HCT116 (cell line): ENCODE results near the gene ADGRB3. TPM values are rescaled to one million over a fixed set of nuclear protein-coding genes. Genes with fewer than 3 reads are reported as not detected.

Experiments
- ATAC-seq: fragments of 200-7000 bp; cut with Tn5 transposase; 2 replicates; pipeline ENCODE4 v1.9.1; 2020; ENCODE audit warnings: mild to moderate bottlenecking, moderate library complexity
- BruUV-seq: library from RNA; stranded (reverse); fragments of 400-500 nt; replicated peaks from 2 replicates; lab custom pipeline; 2021; lab: Mats Ljungman, UMichigan
- CTCF ChIA-PET: fragments of 300-600 bp; sonication (Branson Sonifier 250); formaldehyde crosslinking; loops from one replicate; lab custom pipeline; 2021; ENCODE audit warnings: antibody characterized with exemption; lab: Charles Lee
- POLR2A ChIA-PET: fragments of 300-600, 350-600 bp; sonication (Branson Sonifier 250); formaldehyde crosslinking; loops from one replicate; lab custom pipeline; 2021; ENCODE audit warnings: antibody characterized with exemption; lab: Charles Lee
- RAD21 ChIA-PET, 2 experiments: fragments of 300-600 bp; sonication (Branson Sonifier 250); formaldehyde crosslinking; loops; one replicate each; lab custom pipeline; 2023; ENCODE audit warnings: low total read pairs in 2 of 2; ENCODE audit not compliant: uncharacterized antibody in 2 of 2, unreplicated experiment in 2 of 2, low non-redundant PET in 1 of 2; lab: Charles Lee
- DNase-seq: peaks from one replicate; pipeline ENCODE4 v3.0.0-alpha.2; 2010; ENCODE audit warnings: low read depth, low spot score
- H2AFZ ChIP-seq: fragments of 200-600 bp; shearing (Covaris generic), sonication (generic); 2 replicates; pipeline ENCODE4 v1.6.1; 2017; ENCODE audit warnings: low read depth, mixed run types, mixed read lengths, antibody characterized with exemption, low read length; ENCODE audit not compliant: poor library complexity, severe bottlenecking
- H3K27ac ChIP-seq: 2 replicates; pipeline ENCODE4 v1.5.1; 2012; ENCODE audit warnings: low read depth, low read length
- H3K27me3 ChIP-seq: fragments of 200-600 bp; sonication (generic); 2 replicates; pipeline ENCODE4 v1.6.1; 2016; ENCODE audit warnings: mixed run types, low read length, mixed read lengths; ENCODE audit not compliant: insufficient read depth
- H3K36me3 ChIP-seq, 2 experiments: fragments of 200-500 bp in 1 of 2; fragments of 200-600 bp in 1 of 2; sonication (Bioruptor generic) in 1 of 2; sonication (generic) in 1 of 2; 2 replicates each; pipeline versions ENCODE4 v1.5.1 to v1.6.1; 2014 to 2016; ENCODE audit warnings: low read length in 2 of 2, inconsistent platforms in 1 of 2, mixed read lengths in 1 of 2, mixed run types in 1 of 2; ENCODE audit not compliant: insufficient read depth in 2 of 2, control insufficient read depth in 1 of 2
- H3K4me1 ChIP-seq, 2 experiments: fragments of 200-600 bp in 1 of 2; sonication (generic) in 1 of 2; 2 replicates each; pipeline versions ENCODE4 v1.5.1 to v1.6.1; 2012 to 2017; ENCODE audit warnings: low read length in 2 of 2, inconsistent platforms in 1 of 2, mild to moderate bottlenecking in 1 of 2, mixed read lengths in 1 of 2, mixed run types in 1 of 2, moderate library complexity in 1 of 2; ENCODE audit not compliant: insufficient read depth in 2 of 2, control insufficient read depth in 1 of 2
- H3K4me2 ChIP-seq: fragments of 200-600 bp; sonication (generic); 2 replicates; pipeline ENCODE4 v1.6.1; 2017; ENCODE audit warnings: mixed run types, low read length, mixed read lengths
- H3K4me3 ChIP-seq, 2 experiments: fragments of 200-600 bp in 1 of 2; sonication (generic) in 1 of 2; replicated peaks in 1 of 2; 2 replicates each; pipeline ENCODE4 v1.5.1; 2011 to 2016; ENCODE audit warnings: low read length in 2 of 2, control low read depth in 1 of 2, low read depth in 1 of 2, mild to moderate bottlenecking in 1 of 2, mixed read lengths in 1 of 2, mixed run types in 1 of 2
- H3K79me2 ChIP-seq: fragments of 200-600 bp; sonication (generic); 2 replicates; pipeline ENCODE4 v1.6.1; 2017; ENCODE audit warnings: mild to moderate bottlenecking, mixed run types, low read length, moderate library complexity, mixed read lengths; ENCODE audit not compliant: insufficient read depth
- H3K9ac ChIP-seq: fragments of 200-600 bp; sonication (generic); 2 replicates; pipeline ENCODE4 v1.6.1; 2016; ENCODE audit warnings: low read length, mixed read lengths
- H3K9me2 ChIP-seq: fragments of 200-600 bp; sonication (generic), shearing (Covaris generic); 2 replicates; pipeline ENCODE4 v1.6.1; 2017; ENCODE audit warnings: mixed run types, mild to moderate bottlenecking, moderate library complexity; ENCODE audit not compliant: insufficient read depth
- H3K9me3 ChIP-seq, 2 experiments: fragments of 200-500 bp in 1 of 2; fragments of 200-600 bp in 1 of 2; sonication (Bioruptor generic) in 1 of 2; sonication (generic) in 1 of 2; 2 replicates each; pipeline ENCODE4 v1.6.1; 2014 to 2017; ENCODE audit warnings: low read length in 2 of 2, mixed read lengths in 2 of 2, inconsistent platforms in 1 of 2, low read depth in 1 of 2, mild to moderate bottlenecking in 1 of 2, mixed run types in 1 of 2, moderate library complexity in 1 of 2; ENCODE audit not compliant: control insufficient read depth in 1 of 2, insufficient read depth in 1 of 2
- H4K20me1 ChIP-seq: fragments of 200-600 bp; sonication (generic), shearing (Covaris generic); 2 replicates; pipeline ENCODE4 v1.6.1; 2017; ENCODE audit warnings: mixed run types, mild to moderate bottlenecking, moderate library complexity; ENCODE audit not compliant: insufficient read depth
- CBX3 ChIP-seq: IDR thresholded peaks from 2 replicates; pipeline ENCODE4 v1.6.1; 2012; ENCODE audit warnings: low read depth
- CEBPB ChIP-seq: IDR thresholded peaks from 2 replicates; pipeline ENCODE4 v1.6.1; 2012; ENCODE audit warnings: low read depth
- CTCF ChIP-seq, 3 experiments: fragments of 200-600 bp in 1 of 3; sonication (generic) in 1 of 3; IDR thresholded peaks in 2 of 3; conservative IDR thresholded peaks in 1 of 3; 2 replicates each; pipeline ENCODE4 v1.5.1; 2012 to 2017; ENCODE audit warnings: low read depth in 2 of 3, low read length in 2 of 3, antibody characterized with exemption in 1 of 3, borderline replicate concordance in 1 of 3, control low read depth in 1 of 3, mild to moderate bottlenecking in 1 of 3, mixed read lengths in 1 of 3, mixed run types in 1 of 3, moderate library complexity in 1 of 3; ENCODE audit not compliant: insufficient read depth in 1 of 3
- EGR1 ChIP-seq: IDR thresholded peaks from 2 replicates; pipeline ENCODE4 v1.6.1; 2012; ENCODE audit warnings: low read depth
- ELF1 ChIP-seq: IDR thresholded peaks from 2 replicates; pipeline ENCODE4 v1.6.1; 2012; ENCODE audit warnings: low read depth, borderline replicate concordance
- EZH2phosphoT487 ChIP-seq: fragments of 200-600 bp; IDR thresholded peaks from 2 replicates; pipeline ENCODE4 v1.6.1; 2018; ENCODE audit warnings: antibody characterized with exemption, borderline replicate concordance
- MAX ChIP-seq: IDR thresholded peaks from 2 replicates; pipeline ENCODE4 v1.6.1; 2012
- POLR2A ChIP-seq: IDR thresholded peaks from 2 replicates; pipeline ENCODE4 v1.7.0; 2011; ENCODE audit warnings: borderline replicate concordance; ENCODE audit not compliant: insufficient read depth, insufficient read length; ENCODE audit errors: extremely low read depth
- POLR2AphosphoS5 ChIP-seq: IDR thresholded peaks from 2 replicates; pipeline ENCODE4 v1.6.1; 2011; ENCODE audit warnings: mild to moderate bottlenecking, low read depth, low read length, moderate library complexity
- REST ChIP-seq: IDR thresholded peaks from 2 replicates; pipeline ENCODE4 v1.6.1; 2012; ENCODE audit warnings: low read depth
- SIN3A ChIP-seq: IDR thresholded peaks from 2 replicates; pipeline ENCODE4 v1.6.1; 2012; ENCODE audit warnings: low read depth
- SRF ChIP-seq: IDR thresholded peaks from 2 replicates; pipeline ENCODE4 v1.6.1; 2012; ENCODE audit warnings: low read depth
- YY1 ChIP-seq: IDR thresholded peaks from 2 replicates; pipeline ENCODE4 v1.6.1; 2011; ENCODE audit warnings: low read length, low read depth, moderate library complexity, mild to moderate bottlenecking; ENCODE audit not compliant: insufficient replicate concordance; ENCODE audit errors: extremely low read depth
- ZBTB33 ChIP-seq: IDR thresholded peaks from 2 replicates; pipeline ENCODE4 v1.6.1; 2011; ENCODE audit warnings: mild to moderate bottlenecking, low read length, moderate library complexity; ENCODE audit not compliant: insufficient replicate concordance; ENCODE audit errors: extremely low read depth
- ZFX ChIP-seq: fragments of 450-650 bp; IDR thresholded peaks from 2 replicates; pipeline ENCODE4 v1.6.1; 2017
- ZNF274 ChIP-seq: fragments of 200-500 bp; sonication (Bioruptor generic); IDR thresholded peaks from 2 replicates; pipeline ENCODE4 v1.6.1; 2014; ENCODE audit warnings: mild to moderate bottlenecking, low read depth, low read length, inconsistent platforms
- intact Hi-C: fragments of 100-400 bp; cut with micrococcal nuclease; formaldehyde crosslinking; loops from 2 replicates; pipeline ENCODE4 v1.10.0; 2022
- total RNA-seq: library from RNA; stranded (reverse); gene quantifications from one replicate; pipeline ENCODE4 v1.2.1, GENCODE V29; 2021; ENCODE audit not compliant: unreplicated experiment

ADGRB3 gene
- total RNA-seq, 1 experiment from 2014 or later = not detected

DNA sequence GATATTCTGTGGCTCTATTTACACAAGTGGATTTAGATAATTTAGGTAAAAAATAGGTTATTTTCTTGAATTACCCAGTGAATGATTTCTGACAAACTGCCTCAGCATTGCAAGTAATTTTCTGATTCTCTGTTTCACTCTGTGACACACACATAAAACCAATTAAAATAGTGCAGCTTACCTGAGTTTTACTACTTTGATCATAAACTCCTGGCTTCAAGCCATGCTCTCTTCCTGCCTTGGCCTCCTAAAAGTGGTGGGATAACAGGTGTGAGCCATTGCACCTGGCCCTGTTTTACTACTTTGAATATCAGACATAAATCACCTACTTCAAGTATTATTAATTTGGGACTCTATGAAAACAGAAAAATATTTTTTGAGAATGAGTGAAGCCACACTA lies 462.9 kb downstream of the ADGRB3 start:
- no peak for ATAC-seq

More for the DNA sequence above, 462.9 kb downstream of the ADGRB3 start:
- BruUV-seq = no TSS peak
- TF ChIP-seq SIN3A (no peak), SRF (no peak), CEBPB (no peak), MAX (no peak), CTCF (IDR thresholded peaks at IDR 0.05 in 2 of 3, conservative IDR thresholded peaks at IDR 0.05 in 1 of 3; ENCODE audit: borderline replicate concordance in 1 of 3, insufficient read depth in 1 of 3, low read depth in 2 of 3, low read length in 2 of 3) (no peak), ZNF274 (no peak), CBX3 (no peak), ZBTB33 (no peak), ZFX (no peak), YY1 (no peak), EZH2phosphoT487 (no peak), POLR2A (no peak), ELF1 (no peak), EGR1 (no peak), POLR2AphosphoS5 (no peak), REST (no peak)
- Histone ChIP-seq H3K36me3 (no peaks in the 10 kb centered on the region), H4K20me1 (no peaks in the 10 kb centered on the region), H3K4me1 (no peaks in the 10 kb centered on the region), H3K9me2 (no peaks in the 10 kb centered on the region), H3K27me3 (no peaks in the 10 kb centered on the region), H3K9ac (no peak overlapping the region), H3K9me3 (peaks cover 0 to 6% of the 10 kb centered on the region in 2 experiments; a peak in 1 of 4 replicates), H3K4me3 (no peak overlapping the region), H3K4me2 (no peak overlapping the region), H3K27ac (no peak overlapping the region), H3K79me2 (no peaks in the 10 kb centered on the region), H2AFZ (no peak overlapping the region)
- intact Hi-C loops = no loop called here
- no peak for DNase-seq
- RAD21 ChIA-PET = no interaction called here
- POLR2A ChIA-PET = no interaction called here
- CTCF ChIA-PET = no interaction called here
